ENCODE data around the gene UCK2.

The UCK2 gene

DNA sequence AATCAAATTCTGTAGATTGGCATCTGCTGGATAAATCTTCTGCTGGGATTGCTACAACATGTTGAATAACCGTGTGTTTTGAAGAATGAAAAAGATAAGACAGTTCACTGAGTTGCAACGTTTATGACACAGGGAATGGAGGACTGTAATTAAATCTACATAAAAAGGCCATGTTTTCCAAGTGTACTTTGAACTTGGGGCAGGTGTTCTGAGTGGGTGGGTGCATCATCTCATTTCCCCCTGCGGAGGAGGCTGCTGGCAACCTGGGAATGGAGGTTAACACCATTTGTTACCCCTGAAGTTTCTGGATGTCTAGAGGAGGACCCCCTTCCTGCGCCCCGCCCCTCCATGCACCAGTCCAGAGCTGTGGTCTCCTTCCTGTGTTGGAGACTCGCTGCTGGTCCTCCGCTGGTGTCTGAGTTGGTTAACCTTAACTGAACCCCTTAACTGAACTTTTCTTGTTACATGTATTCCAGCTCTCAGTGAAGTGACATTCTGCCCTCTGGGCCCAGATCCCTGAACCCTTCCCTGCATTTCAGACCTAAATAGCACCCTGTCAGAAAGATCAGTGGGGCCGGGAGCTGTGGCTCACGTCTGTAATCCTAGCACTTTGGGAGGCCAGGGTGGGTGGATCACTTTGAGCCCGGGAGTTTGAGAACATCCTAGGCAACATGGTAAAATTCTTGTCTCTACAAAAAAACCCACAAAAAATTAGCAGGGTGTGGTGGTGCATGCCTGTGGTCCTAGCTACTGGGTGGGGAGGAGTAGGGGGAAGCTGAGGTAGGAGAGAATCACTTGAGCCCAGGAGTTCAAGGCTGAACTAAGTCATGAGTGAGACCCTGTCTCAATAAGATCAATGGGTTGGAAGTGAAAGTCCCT, 31.8 kb downstream of the UCK2 start:
- Histone ChIP-seq H3K4me1 (peaks cover 64 to 80% (median 66%) of the 10 kb centered on the region in 10 experiments), H3K27me3 (no peaks in the 10 kb centered on the region), H3K36me3 (peaks cover 0 to 25% (median 7%) of the 10 kb centered on the region in 11 experiments; a peak in 13 of 22 replicates), H3K4me2 (peak overlapping the region in 10 of 11 experiments; percentile 22 to 95 (median 88); a peak in 12 of 22 replicates), H3K9ac (peak overlapping the region in 1 of 11 experiments; percentile 8; a peak in 1 of 22 replicates), H3K27ac (peak overlapping the region in 1 of 11 experiments; percentile 95; a peak in 3 of 22 replicates), H3K9me3 (replicated peaks in 1 of 11) (peaks cover 0 to 12% (median 0%) of the 10 kb centered on the region in 11 experiments; a peak in 4 of 22 replicates), H4K20me1 (peaks cover 0 to 100% (median 82%) of the 10 kb centered on the region in 11 experiments; a peak in 21 of 22 replicates), H3K4me3 (no peak overlapping the region)
- TF ChIP-seq Cebpa-rat (IDR thresholded peaks at IDR 0.05), result no peak

DNA sequence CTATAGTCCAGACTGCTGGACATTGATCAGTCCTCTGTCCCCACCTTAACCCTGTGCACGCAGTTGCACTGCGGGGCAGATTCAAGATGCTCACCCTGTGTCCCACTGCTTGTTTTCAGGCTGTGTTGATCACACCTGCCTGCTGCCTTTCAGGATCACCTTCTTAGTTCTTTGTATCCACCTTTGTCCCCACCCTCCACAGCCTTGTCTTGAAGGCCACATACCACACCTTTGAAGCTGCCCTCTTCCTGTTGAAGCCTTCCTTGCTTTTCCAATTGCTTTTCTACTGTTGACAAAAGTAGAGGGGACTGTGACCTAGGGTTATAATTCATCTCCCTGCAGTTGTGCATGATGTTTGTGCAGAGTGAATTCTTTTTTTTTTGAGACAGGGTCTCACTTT, 32.7 kb downstream of the UCK2 start:
- Histone ChIP-seq H3K9me3 (replicated peaks in 1 of 11) (peaks cover 0 to 12% (median 0%) of the 10 kb centered on the region in 11 experiments; a peak in 4 of 22 replicates), H3K4me3 (no peak overlapping the region), H3K9ac (no peak overlapping the region), H3K27me3 (no peaks in the 10 kb centered on the region), H3K27ac (no peak overlapping the region; a peak in 1 of 22 replicates), H3K4me1 (peaks cover 56 to 72% (median 57%) of the 10 kb centered on the region in 10 experiments), H3K4me2 (peak overlapping the region in 1 of 11 experiments; percentile 1; a peak in 1 of 22 replicates), H3K36me3 (peaks cover 0 to 31% (median 13%) of the 10 kb centered on the region in 11 experiments; a peak in 15 of 22 replicates), H4K20me1 (peaks cover 0 to 100% (median 85%) of the 10 kb centered on the region in 11 experiments; a peak in 21 of 22 replicates)
- no peak for TF ChIP-seq Cebpa-rat (IDR thresholded peaks at IDR 0.05)

- Histone ChIP-seq H3K9me3 (replicated peaks in 1 of 11) (peaks cover 0 to 12% (median 0%) of the 10 kb centered on the region in 11 experiments; a peak in 4 of 22 replicates), H3K36me3 (peaks cover 0 to 41% (median 23%) of the 10 kb centered on the region in 11 experiments; a peak in 16 of 22 replicates), H3K27me3 (no peaks in the 10 kb centered on the region), H4K20me1 (peaks cover 0 to 99% (median 88%) of the 10 kb centered on the region in 11 experiments; a peak in 21 of 22 replicates), H3K27ac (peak overlapping the region in 4 of 11 experiments; percentile 5 to 23 (median 9); a peak in 6 of 22 replicates), H3K4me3 (no peak overlapping the region), H3K4me1 (peaks cover 37 to 58% (median 44%) of the 10 kb centered on the region in 10 experiments), H3K4me2 (peak overlapping the region; percentile 37 to 65 (median 48)), H3K9ac (no peak overlapping the region)
- no peak for TF ChIP-seq Cebpa-rat (IDR thresholded peaks at IDR 0.05)
Observed at GRCh38 chr1:165861911-165862310, 34.5 kb downstream of the UCK2 start.

DNA sequence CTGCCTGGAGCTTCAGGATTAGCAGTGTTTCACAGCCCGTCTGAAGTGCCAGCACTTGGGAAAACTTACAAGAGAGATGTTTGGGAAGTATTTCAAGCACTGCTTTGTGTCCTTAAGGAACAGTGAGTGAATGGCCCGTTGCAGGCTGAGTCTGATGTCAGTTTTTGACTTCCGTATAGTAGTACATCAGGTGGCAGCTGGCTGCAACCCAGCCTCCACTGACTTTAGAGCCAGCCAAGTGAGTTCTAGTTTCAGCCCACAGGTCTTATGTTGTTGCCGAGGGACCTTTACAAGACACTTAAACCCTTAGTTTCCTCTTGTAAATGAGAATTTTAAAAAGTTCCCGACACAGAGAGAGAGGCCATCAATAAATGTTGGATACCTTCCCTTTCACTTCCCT, 35.0 kb downstream of the UCK2 start:
- no peak overlapping the region for H3K9ac ChIP-seq
- peaks cover 0 to 99% (median 86%) of the 10 kb centered on the region in 11 experiments; a peak in 21 of 22 replicates for H4K20me1 ChIP-seq
- peak overlapping the region in 4 of 11 experiments; percentile 5 to 23 (median 9); a peak in 6 of 22 replicates for H3K27ac ChIP-seq
- TF ChIP-seq Cebpa-rat (IDR thresholded peaks at IDR 0.05), result no peak
- H3K4me1 ChIP-seq, result peaks cover 32 to 53% (median 39%) of the 10 kb centered on the region in 10 experiments
- H3K9me3 ChIP-seq (replicated peaks in 1 of 11), result peaks cover 0 to 13% (median under 1%) of the 10 kb centered on the region in 11 experiments; a peak in 6 of 22 replicates
- H3K36me3 ChIP-seq, result peaks cover 0 to 41% (median 25%) of the 10 kb centered on the region in 11 experiments; a peak in 16 of 22 replicates
- H3K27me3 ChIP-seq, result no peaks in the 10 kb centered on the region
- no peak overlapping the region for H3K4me3 ChIP-seq
- peak overlapping the region; percentile 37 to 65 (median 48) for H3K4me2 ChIP-seq

DNA sequence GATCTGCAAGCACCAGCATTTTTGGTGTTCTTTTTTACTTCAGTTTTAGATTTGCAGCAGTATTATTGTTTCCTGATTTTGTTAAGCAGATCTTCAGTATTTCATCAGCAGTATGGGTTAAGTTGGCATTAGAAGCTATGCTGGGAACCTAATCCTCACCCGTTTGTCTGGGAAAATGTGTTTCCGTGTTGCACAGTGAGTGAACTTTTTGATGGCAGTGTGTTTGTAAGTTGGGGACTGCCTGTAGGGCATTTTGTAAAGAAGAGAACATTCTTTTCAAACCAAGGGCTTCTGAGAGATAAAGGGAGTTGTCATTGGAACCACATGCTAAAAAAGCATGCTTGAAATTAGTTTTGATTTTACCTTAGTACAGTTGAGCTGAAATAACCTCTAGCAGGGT, 35.9 kb downstream of the UCK2 start:
- H4K20me1 ChIP-seq, result peaks cover 0 to 99% (median 86%) of the 10 kb centered on the region in 11 experiments; a peak in 21 of 22 replicates
- H3K9ac ChIP-seq, result no peak overlapping the region
- peaks cover 0 to 19% (median 5%) of the 10 kb centered on the region in 11 experiments; a peak in 7 of 22 replicates for H3K9me3 ChIP-seq (replicated peaks in 1 of 11)
- TF ChIP-seq Cebpa-rat (IDR thresholded peaks at IDR 0.05), result no peak
- H3K4me3 ChIP-seq, result no peak overlapping the region
- peaks cover 0 to 43% (median 27%) of the 10 kb centered on the region in 11 experiments; a peak in 16 of 22 replicates for H3K36me3 ChIP-seq
- no peak overlapping the region for H3K27ac ChIP-seq
- H3K4me2 ChIP-seq, result peak overlapping the region in 8 of 11 experiments; percentile 39 to 65 (median 46); a peak in 10 of 22 replicates
- H3K27me3 ChIP-seq, result no peaks in the 10 kb centered on the region
- peaks cover 23 to 52% (median 31%) of the 10 kb centered on the region in 10 experiments for H3K4me1 ChIP-seq

DNA sequence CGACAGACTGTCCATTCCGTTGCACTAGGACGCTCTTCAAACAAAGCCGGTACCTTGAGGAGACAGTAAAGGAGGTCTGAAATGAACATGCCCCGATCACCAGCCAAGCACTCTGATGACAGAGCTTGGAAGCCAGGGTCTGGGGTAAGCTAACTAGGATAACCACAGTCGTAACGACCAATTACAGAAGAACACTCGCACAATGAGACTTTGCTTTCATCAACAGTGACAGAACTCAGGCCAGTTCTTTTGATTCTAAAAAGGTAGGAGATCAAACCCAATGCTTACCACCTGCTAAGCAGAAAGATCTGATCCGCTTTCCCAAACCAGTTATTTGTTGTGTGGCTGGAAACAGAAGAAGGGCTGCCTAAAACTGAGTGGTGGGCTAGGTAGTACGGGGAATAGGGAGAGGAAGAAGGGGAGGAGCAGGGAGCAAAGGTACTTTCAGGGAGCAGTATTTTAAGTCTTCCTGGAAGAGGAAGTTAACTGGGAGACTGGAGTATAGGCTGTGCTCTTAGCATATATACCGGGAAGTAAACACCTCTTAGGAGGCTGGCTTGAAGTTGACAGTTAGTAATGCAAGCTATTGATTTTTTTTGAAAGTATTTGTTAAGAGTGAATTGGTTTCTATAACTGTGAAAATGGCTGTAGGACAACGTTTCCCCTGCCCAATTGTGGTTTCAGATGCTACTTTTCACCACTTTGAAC, 38.4 kb downstream of the UCK2 start:
- Histone ChIP-seq H3K4me3 (no peak overlapping the region), H3K4me2 (peak overlapping the region in 6 of 11 experiments; percentile 0 to 33 (median 4); a peak in 4 of 22 replicates), H3K9me3 (replicated peaks in 1 of 11) (peaks cover 0 to 9% (median under 1%) of the 10 kb centered on the region in 11 experiments; a peak in 6 of 22 replicates), H3K4me1 (peaks cover 31 to 60% (median 50%) of the 10 kb centered on the region in 10 experiments), H3K27me3 (no peaks in the 10 kb centered on the region), H4K20me1 (peaks cover 0 to 93% (median 69%) of the 10 kb centered on the region in 11 experiments; a peak in 19 of 22 replicates), H3K27ac (no peak overlapping the region), H3K36me3 (peaks cover 0 to 30% (median 16%) of the 10 kb centered on the region in 11 experiments; a peak in 11 of 22 replicates), H3K9ac (no peak overlapping the region)
- no peak for TF ChIP-seq Cebpa-rat (IDR thresholded peaks at IDR 0.05)

- H3K9me3 ChIP-seq (replicated peaks in 1 of 11), result peaks cover 17 to 27% (median 19%) of the 10 kb centered on the region in 11 experiments
- no peak overlapping the region for H3K4me3 ChIP-seq
- peak overlapping the region in 7 of 11 experiments; percentile 18 to 89 (median 84); a peak in 8 of 22 replicates for H3K27ac ChIP-seq
- no peak for TF ChIP-seq Cebpa-rat (IDR thresholded peaks at IDR 0.05)
- peaks cover 29 to 67% (median 60%) of the 10 kb centered on the region in 10 experiments for H3K4me1 ChIP-seq
- peaks cover 0 to 40% (median 27%) of the 10 kb centered on the region in 11 experiments; a peak in 16 of 22 replicates for H3K36me3 ChIP-seq
- peak overlapping the region in 10 of 11 experiments; percentile 26 to 93 (median 86); a peak in 19 of 22 replicates for H3K4me2 ChIP-seq
- H3K27me3 ChIP-seq, result peaks cover 0 to 18% (median 11%) of the 10 kb centered on the region in 11 experiments; a peak in 9 of 22 replicates
- H3K9ac ChIP-seq, result 0 out of 22 replicates have a peak overlapping the region, but pooled peaks of 1 of the 11 experiments have one; percentile 20
- peaks cover 0 to 89% (median 63%) of the 10 kb centered on the region in 11 experiments; a peak in 16 of 22 replicates for H4K20me1 ChIP-seq
Observed at GRCh38 chr1:165869343-165869742, 41.9 kb downstream of the UCK2 start.

Measured in BLaER1 treated with 17β-estradiol and CSF1 and Interleukin-3, amounts not matched to agents 10 nM and 100 nM (cell line).